Ramos (cell line): Measurements from ENCODE around the gene SLC39A7.
"Not testable (repeated sequence)": the region's sequence is repeated elsewhere in the genome, so short reads cannot be mapped to it uniquely, and the experiment has no call there.

Experiments
- in situ Hi-C: fragments of 300-500 bp; cut with MboI; formaldehyde crosslinking; loops from one replicate; pipeline ENCODE4 v1.14.3; 2022; ENCODE audit warnings: low sequenced_read_pairs; ENCODE audit not compliant: unreplicated experiment

Gene SLC39A7

GRCh38 chr6:33217246-33217645 lies 16.6 kb downstream of the SLC39A7 start:
- in situ Hi-C loops = no loop called here

- in situ Hi-C loops = no loop called here
Measured at GRCh38 chr6:33217681-33218080, 17.0 kb downstream of the SLC39A7 start.

GRCh38 chr6:33226503-33227120 lies 25.9 kb downstream of the SLC39A7 start:
- in situ Hi-C loops = not testable (repeated sequence)

GRCh38 chr6:33235221-33235634 lies 34.6 kb downstream of the SLC39A7 start:
- in situ Hi-C loops = no loop called here

- in situ Hi-C loops = no loop called here
Measured at GRCh38 chr6:33236328-33236727, 35.7 kb downstream of the SLC39A7 start.

GRCh38 chr6:33236852-33237251 lies 36.2 kb downstream of the SLC39A7 start:
- in situ Hi-C loops = no loop called here

GRCh38 chr6:33237741-33238140 lies 37.1 kb downstream of the SLC39A7 start:
- in situ Hi-C loops = no loop called here

- in situ Hi-C loops = loop anchor here (10.0 kb wide), 2 partner anchors 127 to 237 kb away; partner anchors contain the start of gene HLA-DOA
Measured at GRCh38 chr6:33241968-33242367, 41.3 kb downstream of the SLC39A7 start.

- in situ Hi-C loops = loop anchor here (10.0 kb wide), 2 partner anchors 129 to 239 kb away; partner anchors contain the start of gene HLA-DOA
Measured at GRCh38 chr6:33243476-33243875, 42.8 kb downstream of the SLC39A7 start.

GRCh38 chr6:33247977-33248642 lies 47.4 kb downstream of the SLC39A7 start:
- in situ Hi-C loops = loop anchor here (10.0 kb wide), 2 partner anchors 133 to 243 kb away; partner anchors contain the start of gene HLA-DOA

- in situ Hi-C loops = loop anchor here (10.0 kb wide), 2 partner anchors 134 to 244 kb away; partner anchors contain the start of gene HLA-DOA
Measured at GRCh38 chr6:33248643-33248931, 47.9 kb downstream of the SLC39A7 start.

GRCh38 chr6:33248932-33249731 lies 48.5 kb downstream of the SLC39A7 start:
- in situ Hi-C loops = loop anchor here (10.0 kb wide), 2 partner anchors 134 to 244 kb away; partner anchors contain the start of gene HLA-DOA

GRCh38 chr6:33249732-33250630 lies 49.3 kb downstream of the SLC39A7 start:
- in situ Hi-C loops = loop anchor here (10.0 kb wide), 2 partner anchors 135 to 245 kb away; partner anchors contain the start of gene HLA-DOA

GRCh38 chr6:33250731-33251130 lies 50.1 kb downstream of the SLC39A7 start:
- in situ Hi-C loops = no loop called here

- in situ Hi-C loops = no loop called here
Measured at GRCh38 chr6:33251395-33252012, 50.8 kb downstream of the SLC39A7 start.

- in situ Hi-C loops = no loop called here
Measured at GRCh38 chr6:33252759-33253158, 52.1 kb downstream of the SLC39A7 start.
